GM18951 (cell line): Measurements from ENCODE around the gene DHX32.
A peak's percentile ranks its signal among the peaks of the same experiment; 100 is the strongest.
"Not testable (repeated sequence)": the region's sequence is repeated elsewhere in the genome, so short reads cannot be mapped to it uniquely, and the experiment has no call there.

Experiments used
- POLR2A ChIP-seq: IDR thresholded peaks from 4 replicates; pipeline ENCODE4 v1.6.1; 2011; ENCODE audit warnings: mild to moderate bottlenecking; ENCODE audit not compliant: insufficient read length, insufficient read depth; ENCODE audit errors: extremely low read depth
- in situ Hi-C: fragments of 300-500 bp; cut with MboI; formaldehyde crosslinking; loops from one replicate; pipeline ENCODE4 v1.12.0; 2022; ENCODE audit warnings: low sequenced_read_pairs, mixed read lengths, inconsistent platforms; ENCODE audit not compliant: unreplicated experiment

The DHX32 gene

DNA sequence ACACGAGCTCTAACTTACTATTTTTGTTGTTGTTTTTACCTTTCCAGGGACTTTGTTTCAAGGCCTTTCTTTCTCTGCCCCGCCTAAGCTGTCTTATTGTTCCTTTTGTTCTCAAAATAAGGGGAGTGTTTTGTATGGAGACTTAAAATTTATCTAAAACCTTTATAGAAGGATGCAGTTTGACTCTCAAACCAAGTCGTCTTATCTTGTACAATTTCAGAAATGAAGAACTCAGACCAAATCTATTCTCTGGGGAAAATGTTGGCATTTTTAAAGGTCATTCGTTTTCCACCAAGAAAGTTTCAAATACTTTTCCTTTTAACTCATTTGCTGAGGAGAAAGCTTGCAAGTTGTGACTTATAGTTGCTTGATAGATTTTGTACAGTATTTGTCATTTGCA is 16.2 kb upstream of the DHX32 start:
- in situ Hi-C loops: not testable (repeated sequence)

DNA sequence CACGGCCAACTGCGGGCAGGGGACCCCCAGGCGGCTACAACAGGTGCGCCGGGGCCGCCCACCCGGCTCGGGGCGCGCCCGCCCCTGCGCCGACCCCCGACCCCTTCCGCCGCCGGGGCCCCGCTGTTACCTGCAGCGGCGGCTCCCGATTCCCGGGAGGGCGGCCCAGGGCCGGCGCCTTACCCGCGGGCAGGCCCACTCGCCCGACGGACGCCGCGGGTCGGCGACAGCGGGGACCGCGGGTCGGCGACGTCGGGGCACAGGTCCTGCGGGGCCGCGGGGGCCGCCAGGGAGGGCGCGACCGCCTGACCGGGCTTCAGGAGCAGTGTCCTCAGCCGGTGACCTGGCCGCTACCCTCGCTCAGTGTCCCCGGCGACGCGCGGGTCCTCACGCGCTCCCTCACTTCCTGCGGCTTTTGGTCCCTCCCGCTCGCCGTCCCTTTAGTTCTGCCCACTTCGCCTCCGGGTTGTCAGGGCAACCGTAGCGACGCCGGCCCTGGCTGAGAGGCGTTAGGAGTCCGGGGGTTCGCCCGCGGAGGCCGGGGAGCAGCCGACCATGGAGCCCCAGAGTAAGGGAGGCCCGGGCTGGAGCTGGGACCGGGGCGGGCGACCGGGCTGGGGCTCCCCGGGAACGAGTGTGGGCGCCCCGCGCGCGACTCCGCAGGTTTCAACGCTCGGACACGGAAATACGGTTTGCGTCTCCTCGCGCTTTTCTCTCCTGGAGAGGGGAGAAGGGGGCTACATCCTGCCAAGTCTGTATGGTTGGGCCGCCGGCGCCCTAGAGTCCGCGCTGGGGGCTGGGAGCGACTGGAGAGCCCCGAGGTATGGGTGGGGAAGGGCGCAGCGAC is 15.2 kb upstream of the DHX32 start, which contains the start of gene FANK1:
Gene FANK1, plus strand, starts transcription at position 477 of the 847 bp plus-strand sequence. Its CDS starts 79 bp downstream, at position 556.
- TF ChIP-seq POLR2A: peak; percentile 12
- in situ Hi-C loops: not testable (repeated sequence)

GRCh38 chr10:125895130-125896087 is 14.3 kb upstream of the DHX32 start:
- in situ Hi-C loops: not testable (repeated sequence)
- peak; percentile 15 for TF ChIP-seq POLR2A

DNA sequence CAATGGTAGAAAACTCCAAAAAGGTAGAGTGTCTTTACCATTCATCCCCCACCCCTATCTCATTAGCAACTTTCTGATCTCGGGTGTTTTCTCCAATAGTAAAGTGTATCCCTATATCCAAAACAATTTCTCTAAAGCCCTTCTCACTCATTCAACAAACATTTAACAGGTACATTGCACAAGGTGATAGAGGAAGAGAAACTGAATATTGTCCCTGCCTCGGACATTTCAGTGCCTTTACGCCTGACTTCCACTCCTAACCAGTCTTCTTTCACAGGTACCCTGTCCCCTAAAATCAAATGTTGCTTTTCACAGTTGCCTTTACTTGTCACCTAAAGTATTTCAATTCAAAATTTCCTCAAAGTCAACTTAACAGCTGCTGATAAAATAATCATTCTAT is 13.1 kb upstream of the DHX32 start:
- in situ Hi-C loops: not testable (repeated sequence)

DNA sequence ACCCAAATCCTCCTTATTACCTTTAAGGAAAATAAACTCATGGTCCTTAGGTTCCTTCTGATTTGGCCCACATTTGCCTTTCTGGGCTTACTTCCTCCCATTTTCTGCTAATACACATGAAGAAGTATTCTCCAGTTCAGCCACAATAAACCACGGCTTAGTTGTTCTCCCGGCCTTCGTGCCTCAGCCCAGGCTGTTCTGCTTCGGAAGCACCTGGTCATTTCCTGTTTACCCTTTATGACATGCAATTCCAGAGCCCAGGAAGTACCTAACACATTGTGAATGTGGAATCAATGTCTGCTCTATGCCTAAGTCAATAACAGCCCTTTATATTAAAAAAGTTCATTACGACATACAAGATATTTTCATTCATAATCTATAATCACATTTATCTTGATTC is 11.3 kb upstream of the DHX32 start:
- in situ Hi-C loops: not testable (repeated sequence)

GRCh38 chr10:125889441-125889840 is 8.3 kb upstream of the DHX32 start:
- in situ Hi-C loops: not testable (repeated sequence)

DNA sequence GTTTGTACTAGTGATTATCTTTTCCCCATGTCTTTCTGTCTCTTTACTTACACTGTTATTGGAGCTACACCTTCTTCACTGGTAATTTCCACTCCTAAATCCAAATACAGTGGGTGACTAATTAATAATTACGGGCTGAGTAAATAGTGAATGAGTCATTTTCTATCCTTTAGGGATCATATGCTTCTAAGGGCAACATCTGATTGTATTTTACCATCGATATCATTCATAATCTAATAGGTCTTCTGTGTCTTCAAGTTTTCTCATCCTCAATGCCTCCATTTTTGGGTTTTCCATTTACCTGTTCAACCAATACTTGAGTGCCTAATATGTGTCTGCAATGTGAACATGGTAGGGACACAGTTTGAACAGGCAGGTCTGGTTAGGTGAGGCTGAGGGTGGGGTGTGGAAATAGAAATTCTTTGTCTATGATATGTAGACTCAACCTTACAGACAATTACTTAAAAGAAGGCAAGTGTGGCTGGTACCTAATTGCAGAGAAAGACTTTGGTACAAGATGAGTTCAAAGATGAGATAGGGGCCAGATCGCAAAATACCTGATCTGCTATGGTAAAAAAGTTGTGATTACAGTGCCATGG is 5.9 kb upstream of the DHX32 start:
- TF ChIP-seq POLR2A: no peak
- in situ Hi-C loops: no loop called here

- in situ Hi-C loops: no loop called here
Observed at GRCh38 chr10:125883211-125883610, 2.1 kb upstream of the DHX32 start.

GRCh38 chr10:125882596-125882995 is 1.5 kb upstream of the DHX32 start:
- in situ Hi-C loops: no loop called here
- no peak for TF ChIP-seq POLR2A

More at GRCh38 chr10:125883211-125883610, 2.1 kb upstream of the DHX32 start:
- TF ChIP-seq POLR2A: no peak

GRCh38 chr10:125880719-125881118 is 373 bp downstream of the DHX32 start:
- no peak for TF ChIP-seq POLR2A
- in situ Hi-C loops: no loop called here

DNA sequence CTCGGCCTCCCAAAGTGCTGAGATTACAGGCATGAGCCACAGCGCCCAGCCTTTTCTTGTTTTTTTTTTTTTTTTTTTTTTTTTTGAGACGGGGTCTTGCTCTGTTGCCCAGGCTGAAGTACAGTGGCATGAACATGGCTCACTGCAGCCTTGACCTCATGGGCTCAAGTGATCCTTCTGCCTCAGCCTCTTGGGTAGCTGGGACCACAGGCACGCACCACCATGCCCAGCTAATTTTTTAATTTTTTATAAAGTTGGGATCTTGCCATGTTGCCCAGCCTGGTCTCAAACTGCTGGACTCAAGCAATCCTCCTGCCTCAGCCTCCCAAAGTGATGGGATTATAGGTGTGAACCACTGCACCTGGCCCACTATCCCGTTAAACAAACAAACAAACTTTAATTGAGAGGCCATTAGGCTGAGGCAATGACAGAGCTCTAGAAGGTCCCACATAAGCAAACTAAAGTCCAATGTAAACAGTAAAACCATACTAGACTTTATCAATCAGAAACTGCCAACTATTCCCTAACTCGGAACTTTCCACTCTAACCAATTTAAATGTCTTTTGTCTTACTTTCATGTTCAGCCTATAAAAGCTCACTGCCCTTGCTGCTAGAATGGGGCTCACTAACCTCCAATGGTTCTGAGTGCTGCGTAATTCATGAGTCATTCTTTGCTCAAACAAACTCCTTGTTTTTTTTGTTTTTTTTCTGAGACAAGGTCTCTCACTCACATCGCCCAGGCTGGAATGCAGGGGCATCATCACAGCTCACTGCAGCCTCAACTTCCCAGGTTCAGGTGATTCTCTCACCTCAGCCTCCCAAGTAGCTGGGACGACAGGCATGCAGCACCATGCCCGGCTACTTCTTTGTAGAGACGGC is 1.9 kb downstream of the DHX32 start:
- in situ Hi-C loops: no loop called here

GRCh38 chr10:125871338-125871737 is 9.8 kb downstream of the DHX32 start:
- in situ Hi-C loops: no loop called here

More for the DNA sequence above, 1.9 kb downstream of the DHX32 start:
- TF ChIP-seq POLR2A: no peak

More at GRCh38 chr10:125871338-125871737, 9.8 kb downstream of the DHX32 start:
- no peak for TF ChIP-seq POLR2A
